PC-3 (cell line): Measurements from ENCODE around the gene TBC1D24. TPM values are rescaled to one million over a fixed set of nuclear protein-coding genes. Genes with fewer than 3 reads are reported as not detected.

ENCODE experiments used
- ATAC-seq: fragments of 200-7000 bp; cut with Tn5 transposase; 2 replicates; pipeline ENCODE4 v1.9.1; 2020; ENCODE audit warnings: mild to moderate bottlenecking, moderate library complexity
- BruUV-seq: library from RNA; stranded (reverse); fragments of 400-500 nt; replicated peaks from 2 replicates; lab custom pipeline; 2021; lab: Mats Ljungman, UMichigan
- CTCF ChIA-PET: fragments of 300-600 bp; sonication (Branson Sonifier 250); formaldehyde crosslinking; loops from one replicate; lab custom pipeline; 2022; ENCODE audit warnings: antibody characterized with exemption; lab: Charles Lee
- POLR2A ChIA-PET: fragments of 300-600 bp; sonication (Branson Sonifier 250); formaldehyde crosslinking; loops from one replicate; lab custom pipeline; 2022; ENCODE audit warnings: antibody characterized with exemption; ENCODE audit not compliant: unreplicated experiment; lab: Charles Lee
- DNase-seq: peaks from one replicate; pipeline ENCODE4 v3.0.0-alpha.2; 2015
- H2AFZ ChIP-seq: fragments of 300-600 bp; sonication (generic); 2 replicates; pipeline ENCODE4 v1.6.0; 2016; ENCODE audit warnings: antibody characterized with exemption, low read length
- H3F3A ChIP-seq: fragments of 300-600 bp; sonication (generic); one replicate; pipeline ENCODE4 v1.6.0; 2017; ENCODE audit warnings: antibody characterized with exemption, low read length, control low read depth, mild to moderate bottlenecking; ENCODE audit not compliant: unreplicated experiment
- H3K27ac ChIP-seq: fragments of 300-600 bp; sonication (generic); 2 replicates; pipeline ENCODE4 v1.5.1; 2016; ENCODE audit warnings: mild to moderate bottlenecking, low read length
- H3K27me3 ChIP-seq: fragments of 300-600 bp; sonication (generic); 2 replicates; pipeline ENCODE4 v1.6.1; 2016; ENCODE audit warnings: low read length, mixed read lengths
- H3K36me3 ChIP-seq: fragments of 300-600 bp; sonication (generic); 2 replicates; pipeline ENCODE4 v1.6.1; 2016; ENCODE audit warnings: low read depth, mixed run types, low read length, mixed read lengths
- H3K4me1 ChIP-seq: fragments of 300-600 bp; sonication (generic); 2 replicates; pipeline ENCODE4 v1.5.1; 2016; ENCODE audit warnings: low read length; ENCODE audit not compliant: insufficient read depth
- H3K4me2 ChIP-seq: fragments of 300-600 bp; sonication (generic); 2 replicates; pipeline ENCODE4 v1.6.0; 2016; ENCODE audit warnings: low read length
- H3K4me3 ChIP-seq: fragments of 300-600 bp; sonication (generic); 2 replicates; pipeline ENCODE4 v1.5.1; 2016; ENCODE audit warnings: mild to moderate bottlenecking, low read length, mixed read lengths
- H3K79me2 ChIP-seq: fragments of 300-600 bp; sonication (generic); 2 replicates; pipeline ENCODE4 v1.6.1; 2017; ENCODE audit warnings: low read length, mixed read lengths
- H3K9ac ChIP-seq: fragments of 300-600 bp; sonication (generic); 2 replicates; pipeline ENCODE4 v1.6.0; 2016; ENCODE audit warnings: mild to moderate bottlenecking, low read length
- H3K9me2 ChIP-seq: fragments of 300-600 bp; sonication (generic); replicated peaks from 2 replicates; pipeline ENCODE4 v1.6.1; 2016; ENCODE audit warnings: mixed run types, low read length, mixed read lengths
- H3K9me3 ChIP-seq: fragments of 300-600 bp; sonication (generic); 2 replicates; pipeline ENCODE4 v1.6.1; 2016; ENCODE audit warnings: low read length, mixed read lengths
- H4K20me1 ChIP-seq: fragments of 300-600 bp; sonication (generic); 2 replicates; pipeline ENCODE4 v1.6.1; 2016; ENCODE audit warnings: low read length, mixed read lengths
- EZH2 ChIP-seq: fragments of 300-600 bp; sonication (generic); IDR thresholded peaks from one replicate; pipeline ENCODE4 v1.6.1; 2017; ENCODE audit warnings: antibody characterized with exemption, mild to moderate bottlenecking, low read length; ENCODE audit not compliant: unreplicated experiment
- EZH2phosphoT487 ChIP-seq: fragments of 300-600 bp; sonication (generic); IDR thresholded peaks from 2 replicates; pipeline ENCODE4 v1.6.1; 2018; ENCODE audit warnings: mild to moderate bottlenecking, antibody characterized with exemption, low read length, borderline replicate concordance
- intact Hi-C: fragments of 100-400 bp; cut with micrococcal nuclease; formaldehyde crosslinking; loops from 2 replicates; pipeline ENCODE4 v1.9.0; 2023
- total RNA-seq: library from RNA; depleted of rRNA; stranded (reverse); fragments of >200 nt; gene quantifications from 2 replicates; pipeline ENCODE4 v1.2.3, GENCODE V29; 2014
- TF ChIP-seq, protein P1 (sequence below): fragments of 300-600 bp; sonication (generic); conservative IDR thresholded peaks from 2 replicates; pipeline ENCODE4 v1.5.1; 2017; ENCODE audit warnings: antibody characterized with exemption, low read depth, mild to moderate bottlenecking, low read length

The TBC1D24 gene
- total RNA-seq, 1 experiment from 2014 or later = 15.2 TPM

DNA sequence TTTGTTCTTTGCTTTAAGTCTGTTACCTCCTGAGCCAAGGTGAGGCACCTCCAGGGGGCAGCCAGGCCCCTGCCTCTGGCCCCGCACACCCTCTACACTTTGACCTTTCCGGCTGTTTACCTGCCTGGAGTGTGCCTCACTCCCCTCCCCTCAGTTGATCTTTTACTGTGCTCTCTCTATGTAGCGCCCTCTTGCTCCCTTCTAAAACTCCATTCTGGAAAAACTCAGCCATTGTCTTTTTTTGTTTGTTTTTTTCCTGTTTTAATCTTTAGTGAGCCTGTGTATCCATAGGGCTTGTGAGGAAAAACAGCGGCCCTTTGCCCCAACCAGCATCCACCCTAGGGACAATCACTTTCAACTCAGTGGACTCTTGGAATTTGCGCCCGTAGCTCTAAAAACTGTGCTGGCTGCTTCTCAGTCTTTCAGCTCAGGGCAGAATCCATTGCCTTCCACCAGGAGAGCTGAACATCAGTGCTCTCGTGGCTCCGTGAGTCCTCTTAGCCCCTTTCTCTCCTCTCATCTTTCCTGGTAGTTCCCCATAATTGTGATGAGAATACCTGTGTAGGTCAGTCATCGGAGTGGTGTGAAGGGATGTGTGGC, 49.5 kb downstream of the TBC1D24 start:
- CTCF ChIA-PET = no interaction called here
- ATAC-seq = no peak
- Histone ChIP-seq H3K4me3 (no peak overlapping the region), H3K4me1 (peaks cover 4% of the 10 kb centered on the region), H3K36me3 (peaks cover 11% of the 10 kb centered on the region; the same call in 1 of the 2 replicates), H3K4me2 (no peak overlapping the region), H3F3A (no peaks in the 10 kb centered on the region), H3K9me2 (no peaks in the 10 kb centered on the region), H3K27me3 (no peaks in the 10 kb centered on the region), H3K27ac (no peak overlapping the region), H3K9me3 (no peaks in the 10 kb centered on the region), H2AFZ (no peak overlapping the region), H3K9ac (no peak overlapping the region), H3K79me2 (peaks cover 22% of the 10 kb centered on the region), H4K20me1 (no peaks in the 10 kb centered on the region)
- no TSS peak for BruUV-seq
- intact Hi-C loops = no loop called here
- POLR2A ChIA-PET = no interaction called here
- no peak for DNase-seq
- TF ChIP-seq EZH2phosphoT487 (no peak), EZH2 (no peak)
- TF ChIP-seq, protein P1, sequence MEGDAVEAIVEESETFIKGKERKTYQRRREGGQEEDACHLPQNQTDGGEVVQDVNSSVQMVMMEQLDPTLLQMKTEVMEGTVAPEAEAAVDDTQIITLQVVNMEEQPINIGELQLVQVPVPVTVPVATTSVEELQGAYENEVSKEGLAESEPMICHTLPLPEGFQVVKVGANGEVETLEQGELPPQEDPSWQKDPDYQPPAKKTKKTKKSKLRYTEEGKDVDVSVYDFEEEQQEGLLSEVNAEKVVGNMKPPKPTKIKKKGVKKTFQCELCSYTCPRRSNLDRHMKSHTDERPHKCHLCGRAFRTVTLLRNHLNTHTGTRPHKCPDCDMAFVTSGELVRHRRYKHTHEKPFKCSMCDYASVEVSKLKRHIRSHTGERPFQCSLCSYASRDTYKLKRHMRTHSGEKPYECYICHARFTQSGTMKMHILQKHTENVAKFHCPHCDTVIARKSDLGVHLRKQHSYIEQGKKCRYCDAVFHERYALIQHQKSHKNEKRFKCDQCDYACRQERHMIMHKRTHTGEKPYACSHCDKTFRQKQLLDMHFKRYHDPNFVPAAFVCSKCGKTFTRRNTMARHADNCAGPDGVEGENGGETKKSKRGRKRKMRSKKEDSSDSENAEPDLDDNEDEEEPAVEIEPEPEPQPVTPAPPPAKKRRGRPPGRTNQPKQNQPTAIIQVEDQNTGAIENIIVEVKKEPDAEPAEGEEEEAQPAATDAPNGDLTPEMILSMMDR = no peak

DNA sequence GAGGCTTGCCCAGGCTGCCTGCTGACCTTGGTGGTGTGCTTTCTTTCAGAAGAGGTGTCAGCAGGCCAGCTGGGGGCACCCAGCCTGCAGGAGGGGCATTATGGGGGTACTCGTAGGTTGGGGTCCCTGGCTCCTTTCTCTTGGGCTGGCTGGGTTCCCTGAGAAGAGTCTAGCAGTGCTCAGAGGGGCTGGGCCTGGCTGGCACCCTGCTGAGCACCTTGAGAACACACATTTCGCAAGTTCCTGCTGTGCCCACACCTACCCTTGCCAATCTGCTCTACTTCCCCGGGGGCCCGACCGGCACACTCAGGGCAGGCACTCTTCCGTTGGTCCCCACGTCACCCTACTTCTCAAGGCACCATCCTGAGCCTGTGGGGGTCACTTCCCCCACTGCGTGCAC, 51.2 kb downstream of the TBC1D24 start:
- Histone ChIP-seq H3K9ac (no peak overlapping the region), H3K4me3 (no peak overlapping the region), H3K36me3 (peaks cover 11% of the 10 kb centered on the region; the same call in 1 of the 2 replicates), H3K79me2 (peaks cover 14% of the 10 kb centered on the region; the same call in 1 of the 2 replicates), H4K20me1 (no peaks in the 10 kb centered on the region), H3K27me3 (no peaks in the 10 kb centered on the region), H3F3A (no peaks in the 10 kb centered on the region), H3K9me2 (no peaks in the 10 kb centered on the region), H3K4me2 (no peak overlapping the region), H3K9me3 (no peaks in the 10 kb centered on the region), H2AFZ (no peak overlapping the region), H3K4me1 (peaks cover 4% of the 10 kb centered on the region), H3K27ac (no peak overlapping the region)
- BruUV-seq = no TSS peak
- TF ChIP-seq, protein P1 = no peak
- no peak for TF ChIP-seq EZH2phosphoT487
- TF ChIP-seq EZH2 = no peak
- POLR2A ChIA-PET = no interaction called here
- intact Hi-C loops = no loop called here
- no peak for DNase-seq
- CTCF ChIA-PET = no interaction called here
- no peak for ATAC-seq

DNA sequence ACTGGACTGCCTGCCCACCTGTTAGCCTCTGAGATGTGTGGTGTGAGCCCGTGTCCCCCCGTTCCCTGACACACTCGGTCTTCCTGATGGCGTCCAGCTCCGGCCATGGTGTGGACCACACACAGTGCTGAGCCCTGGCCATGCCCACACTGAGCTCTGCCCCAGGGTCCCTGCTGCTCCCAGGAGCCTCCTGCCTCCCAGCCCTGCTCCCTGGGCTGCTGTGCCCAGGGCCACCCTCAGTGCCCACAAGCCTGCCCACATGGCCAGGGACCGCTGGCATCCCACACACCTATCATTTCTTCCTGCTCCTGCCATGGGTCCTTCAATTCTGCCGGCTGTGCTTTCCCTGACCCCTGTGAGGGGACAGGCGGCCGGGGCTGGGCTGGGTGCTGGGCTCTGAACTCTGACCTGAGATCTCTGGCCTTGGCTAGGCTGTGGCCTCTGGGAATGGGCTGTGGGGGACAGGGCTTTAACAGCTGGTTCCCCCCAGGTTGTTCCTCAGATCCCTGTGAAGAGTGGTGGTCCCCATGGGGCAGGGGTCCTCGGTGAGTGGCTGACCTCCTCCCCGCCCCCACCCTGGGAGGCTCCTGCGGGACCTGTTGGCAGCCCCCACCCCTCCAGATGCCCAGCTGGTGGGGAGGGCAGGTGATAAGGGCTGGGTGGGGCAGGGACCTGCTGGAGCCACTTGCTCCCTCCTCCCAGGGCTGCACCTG, 52.3 kb downstream of the TBC1D24 start:
- no peak overlapping the region for H2AFZ ChIP-seq
- H3F3A ChIP-seq = no peaks in the 10 kb centered on the region
- no peak overlapping the region for H3K27ac ChIP-seq
- BruUV-seq = no TSS peak
- H3K4me1 ChIP-seq = peaks cover 4% of the 10 kb centered on the region; the same call in 1 of the 2 replicates
- H3K79me2 ChIP-seq = peaks cover 6% of the 10 kb centered on the region; the same call in 1 of the 2 replicates
- no peaks in the 10 kb centered on the region for H3K9me2 ChIP-seq
- ATAC-seq (no peak), DNase-seq (no peak)
- no peak overlapping the region for H3K9ac ChIP-seq
- no peak overlapping the region for H3K4me2 ChIP-seq
- CTCF ChIA-PET = no interaction called here
- POLR2A ChIA-PET = no interaction called here
- H3K4me3 ChIP-seq = no peak overlapping the region
- intact Hi-C loops = no loop called here
- TF ChIP-seq, protein P1 = no peak
- H3K27me3 ChIP-seq = no peaks in the 10 kb centered on the region
- no peaks in the 10 kb centered on the region for H4K20me1 ChIP-seq
- H3K9me3 ChIP-seq = no peaks in the 10 kb centered on the region
- H3K36me3 ChIP-seq = peaks cover 11% of the 10 kb centered on the region; the same call in 1 of the 2 replicates
